Activated CD4-positive, alpha-beta T cell treated with anti-CD3 and anti-CD28 coated beads for 1 hour (primary cell): Measurements from ENCODE around the gene SRP68.
A peak's percentile ranks its signal among the peaks of the same experiment; 100 is the strongest.

Experiments
- DNase-seq: peaks from one replicate; pipeline ENCODE4 v3.0.0-alpha.2; 2020

Gene SRP68

DNA sequence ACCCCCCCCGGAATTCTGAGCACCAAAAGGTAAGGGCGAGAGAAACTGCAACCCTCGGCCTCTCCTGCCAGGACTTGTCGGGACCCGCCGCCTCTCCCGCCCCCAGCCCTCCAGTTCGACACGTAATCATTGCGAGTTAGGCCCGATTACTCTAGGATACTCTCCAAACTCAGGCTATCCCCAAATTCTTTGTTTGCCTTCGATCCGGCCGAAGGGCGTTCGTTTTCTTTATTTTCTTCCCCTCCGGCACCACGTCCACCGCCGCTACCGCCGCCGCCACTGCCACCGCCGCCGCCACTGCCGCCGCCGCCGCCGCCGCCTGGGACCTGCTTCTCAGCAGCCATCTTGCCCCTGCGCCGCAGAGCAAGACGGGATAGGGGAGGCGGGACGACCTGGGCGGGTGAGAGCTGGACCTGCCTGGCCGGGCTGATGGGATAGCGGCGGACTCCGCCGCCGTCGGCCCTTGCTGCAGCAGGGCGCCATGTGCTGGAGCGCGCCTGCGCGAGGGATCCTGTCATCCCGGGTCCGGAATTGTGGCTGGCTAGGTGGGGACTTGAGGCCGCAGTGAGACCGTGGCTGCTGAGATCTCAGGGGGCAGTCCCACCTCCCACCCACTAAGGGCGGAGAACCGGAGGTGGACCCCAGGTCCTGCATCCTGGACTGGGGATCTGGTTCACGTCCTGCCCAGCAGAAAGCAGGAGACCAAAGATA lies at the start of gene SRP68:
TSS of gene SRP68 (minus strand) at position 370 of the 711 bp plus-strand sequence. CDS start at position 344, 26 bp downstream.
- peak; percentile 78 for DNase-seq

DNA sequence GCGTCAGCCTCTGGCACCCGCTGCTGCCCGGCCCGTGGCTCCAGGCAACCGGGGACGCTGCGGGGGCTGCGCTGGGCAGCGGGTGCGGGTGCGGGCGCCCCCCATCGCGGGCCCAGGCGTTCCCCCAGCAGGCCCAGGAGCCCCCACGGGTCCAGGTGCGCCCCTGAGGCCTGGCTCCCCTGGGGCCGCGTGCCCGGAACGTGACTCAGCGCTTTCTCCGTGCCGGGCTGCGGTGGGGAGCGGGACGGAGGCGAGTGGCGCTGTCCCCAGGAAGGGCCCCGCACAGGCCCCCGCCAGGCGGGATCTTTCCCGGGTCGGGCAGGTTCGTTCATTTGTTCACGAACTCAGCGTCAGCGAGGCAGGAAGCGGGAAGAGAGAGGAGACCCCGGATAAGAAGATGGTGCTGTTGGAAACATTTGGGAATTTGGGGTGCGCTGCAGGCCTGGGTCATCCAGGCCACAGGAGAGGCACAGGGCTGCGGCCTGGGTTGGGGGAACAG lies 49.7 kb upstream of the SRP68 start:
- no peak for DNase-seq

DNA sequence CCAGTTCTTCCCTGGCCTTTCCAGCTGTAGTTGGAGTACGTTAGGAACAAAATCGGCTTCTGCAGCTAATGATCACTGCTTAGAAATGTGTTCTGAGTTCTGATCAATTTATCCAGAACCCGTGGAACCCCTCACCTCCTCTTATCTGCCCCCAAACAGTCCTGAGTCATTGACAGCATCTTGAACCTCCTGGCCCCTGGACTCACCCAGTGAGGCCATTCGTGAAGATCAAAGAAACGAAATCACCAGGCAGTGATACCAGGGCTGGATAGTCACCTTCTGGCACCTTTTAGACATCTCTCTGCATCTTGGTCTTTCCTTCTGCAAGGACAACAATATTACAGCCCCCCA lies 48.3 kb upstream of the SRP68 start:
- no peak for DNase-seq

DNA sequence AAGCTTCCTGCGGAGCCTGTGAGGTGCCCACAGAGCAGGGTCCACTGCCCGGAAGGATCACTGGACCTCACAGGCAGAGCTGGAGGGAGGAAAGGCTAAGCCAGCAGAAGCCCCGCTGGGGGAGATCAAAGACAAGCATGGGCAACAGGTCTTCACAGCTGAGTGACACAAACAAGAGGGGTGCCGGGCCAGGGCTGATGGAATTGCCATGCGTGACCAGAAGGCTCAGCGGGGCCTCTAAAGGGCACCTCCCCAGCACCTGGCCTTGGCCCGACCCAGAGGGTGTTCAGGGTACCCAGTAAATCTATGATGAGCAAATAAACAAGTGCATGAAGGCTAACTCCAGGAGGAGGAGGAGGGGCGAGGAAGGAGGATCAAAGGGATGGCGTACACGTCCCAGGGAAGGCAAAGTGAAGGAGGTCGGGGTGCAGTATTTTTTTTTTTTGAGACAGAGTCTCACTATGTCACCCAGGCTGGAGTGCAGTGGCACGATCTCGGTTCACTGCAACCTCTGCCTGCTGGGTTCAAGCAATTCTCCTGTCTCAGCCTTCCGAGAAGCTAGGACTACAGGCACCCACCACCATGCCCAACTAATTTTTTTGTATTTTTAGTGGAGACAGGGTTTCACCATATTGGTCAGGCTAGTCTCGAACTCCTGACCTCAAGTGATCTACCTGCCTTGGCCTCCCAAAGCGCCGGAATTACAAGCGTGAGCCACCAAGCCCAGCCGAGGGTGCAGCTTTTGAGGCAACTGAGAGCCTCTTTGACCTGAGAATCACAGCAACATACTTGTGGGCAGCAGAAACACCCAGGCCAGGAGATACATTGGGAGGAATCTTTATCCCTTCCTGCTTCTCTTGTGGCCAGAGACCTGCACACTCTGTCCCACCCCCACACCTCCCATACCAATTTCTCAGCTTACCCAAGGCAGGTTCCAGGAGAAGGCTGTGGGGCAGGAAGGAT lies 47.4 kb upstream of the SRP68 start:
- DNase-seq: no peak

DNA sequence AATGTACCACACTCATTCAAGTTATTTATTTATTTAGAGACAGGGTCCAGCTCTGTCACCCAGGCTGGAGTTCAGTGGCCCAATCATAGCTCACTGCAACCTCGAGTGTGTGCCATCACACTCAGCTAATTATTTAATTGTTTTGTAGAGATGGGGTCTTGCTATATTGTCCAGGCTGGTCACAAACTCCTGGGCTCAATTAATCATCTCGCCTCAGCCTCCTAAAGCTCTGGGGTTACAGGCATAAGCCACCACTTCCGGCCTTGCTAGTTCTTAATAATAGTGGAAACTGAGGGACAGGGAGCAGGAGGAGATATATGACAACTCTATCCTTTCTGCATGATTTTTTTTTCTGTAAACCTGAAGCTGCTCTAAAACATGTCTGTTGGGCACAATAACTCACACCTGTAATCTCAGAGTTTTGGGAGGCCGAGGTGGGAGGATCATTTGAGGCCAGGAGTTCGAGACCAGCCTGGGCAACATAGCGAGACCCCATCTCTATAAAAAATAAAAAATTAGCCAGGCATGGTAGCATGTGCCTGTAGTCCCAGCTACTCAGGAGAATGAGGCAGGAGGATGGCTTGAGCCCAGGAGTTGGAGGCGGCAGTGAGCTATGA lies 42.9 kb upstream of the SRP68 start:
- no peak for DNase-seq

DNA sequence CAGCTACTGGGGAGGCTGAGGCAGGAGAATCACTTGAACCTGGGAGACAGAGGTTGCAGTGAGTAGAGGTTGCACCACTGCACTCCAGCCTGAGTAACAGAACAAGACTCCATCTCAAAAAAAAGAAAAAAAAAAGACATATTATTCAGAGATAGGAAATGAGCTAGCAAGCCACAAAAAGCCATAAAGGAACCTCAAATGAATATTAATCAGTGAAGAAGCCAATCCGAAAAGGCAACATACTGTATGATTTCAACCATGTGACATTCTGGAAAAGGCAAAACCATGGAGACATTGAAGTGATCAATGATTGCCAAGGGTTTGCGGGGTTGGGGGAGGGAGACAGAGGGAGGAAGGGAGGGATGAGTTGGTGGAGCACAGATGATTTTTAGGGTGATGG lies 39.6 kb upstream of the SRP68 start:
- no peak for DNase-seq

DNA sequence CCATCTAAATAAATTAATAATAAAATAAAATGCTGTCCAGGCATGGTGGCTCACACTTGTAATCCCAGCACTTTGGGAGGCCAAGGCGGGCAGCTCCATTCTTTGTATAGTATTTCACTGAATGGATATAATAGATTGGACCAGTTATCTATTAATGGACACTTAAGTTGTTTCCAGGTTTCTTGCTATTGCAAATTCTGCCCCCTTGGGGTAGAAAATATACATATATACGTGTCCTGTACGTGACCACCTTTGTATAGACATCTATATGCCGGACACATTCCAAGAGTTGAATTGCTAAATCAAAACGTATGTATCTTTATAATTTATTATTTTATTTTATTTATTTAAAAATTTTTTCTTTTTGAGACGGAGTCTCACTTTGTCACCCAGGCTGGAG lies 35.2 kb upstream of the SRP68 start:
- DNase-seq: no peak

DNA sequence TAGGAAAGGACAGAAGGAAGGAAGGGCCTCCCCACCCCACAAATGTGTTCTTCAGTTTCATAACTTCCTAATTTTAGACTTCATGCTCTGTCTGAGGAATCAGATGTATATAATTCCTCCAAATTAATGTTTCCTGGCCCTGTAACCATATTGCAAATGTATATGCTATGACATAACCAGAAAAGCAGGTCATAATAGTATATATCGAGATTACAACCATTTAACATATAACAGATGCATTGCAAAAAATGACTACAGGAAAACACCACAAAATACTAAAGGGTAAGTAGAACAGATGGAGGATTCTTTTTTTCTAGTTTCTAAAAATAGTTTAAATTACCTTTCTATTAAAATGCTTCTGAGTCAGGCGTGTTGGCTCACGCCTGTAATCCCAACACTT lies 34.4 kb upstream of the SRP68 start:
- no peak for DNase-seq

DNA sequence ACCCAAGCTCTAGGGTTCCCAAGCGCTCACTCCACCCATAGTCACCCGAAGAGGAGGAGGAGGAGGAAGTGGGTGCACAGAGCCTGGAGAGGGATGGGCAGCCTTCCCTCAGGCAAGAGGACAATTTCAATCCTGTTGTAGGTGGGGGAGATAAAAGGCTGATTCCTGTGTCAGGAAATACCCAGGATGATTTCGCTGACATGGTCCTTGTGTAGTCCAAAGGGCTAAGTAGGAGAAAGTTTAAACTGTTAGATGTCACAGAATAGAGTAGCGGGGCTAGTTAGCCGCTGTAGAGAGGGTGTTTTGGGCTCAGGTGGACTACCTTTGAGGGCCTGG lies 32.5 kb upstream of the SRP68 start:
- DNase-seq: no peak

DNA sequence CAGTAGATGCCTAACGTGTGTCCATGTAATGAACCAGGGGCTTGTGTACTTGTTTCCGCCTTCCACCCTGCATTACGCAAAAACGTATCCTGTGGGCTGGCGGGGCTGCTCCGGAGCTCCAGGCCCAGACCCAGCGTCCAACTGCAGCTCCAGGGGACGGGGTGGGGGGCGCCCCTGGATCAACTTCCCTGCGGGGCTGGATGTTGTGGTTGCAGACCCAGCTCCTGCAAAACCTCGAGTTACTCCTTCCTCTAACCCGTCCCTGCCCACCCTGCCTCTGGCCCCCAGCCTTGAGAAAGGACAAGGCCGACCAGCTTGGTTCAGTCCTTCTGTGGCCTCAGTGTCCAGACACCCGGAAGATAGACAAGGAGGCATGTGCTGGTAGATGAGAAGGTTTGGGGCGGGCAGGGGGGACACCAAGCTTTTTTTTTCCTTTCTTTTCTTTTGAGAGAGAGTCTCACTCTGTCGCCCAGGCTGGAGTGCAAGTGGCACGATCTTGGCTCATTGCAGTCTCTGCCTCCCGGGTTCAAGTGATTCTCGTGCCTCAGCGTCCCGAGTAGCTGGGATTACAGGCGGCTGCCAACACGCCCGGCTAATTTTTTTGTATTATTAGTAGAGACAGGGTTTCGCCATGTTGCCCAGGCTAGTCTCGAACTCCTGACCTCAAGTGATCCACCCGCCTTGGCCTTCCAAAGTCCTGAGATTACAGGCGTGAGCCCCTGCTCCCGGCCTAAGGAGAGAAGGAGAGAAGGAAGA lies 32.0 kb upstream of the SRP68 start:
- no peak for DNase-seq

DNA sequence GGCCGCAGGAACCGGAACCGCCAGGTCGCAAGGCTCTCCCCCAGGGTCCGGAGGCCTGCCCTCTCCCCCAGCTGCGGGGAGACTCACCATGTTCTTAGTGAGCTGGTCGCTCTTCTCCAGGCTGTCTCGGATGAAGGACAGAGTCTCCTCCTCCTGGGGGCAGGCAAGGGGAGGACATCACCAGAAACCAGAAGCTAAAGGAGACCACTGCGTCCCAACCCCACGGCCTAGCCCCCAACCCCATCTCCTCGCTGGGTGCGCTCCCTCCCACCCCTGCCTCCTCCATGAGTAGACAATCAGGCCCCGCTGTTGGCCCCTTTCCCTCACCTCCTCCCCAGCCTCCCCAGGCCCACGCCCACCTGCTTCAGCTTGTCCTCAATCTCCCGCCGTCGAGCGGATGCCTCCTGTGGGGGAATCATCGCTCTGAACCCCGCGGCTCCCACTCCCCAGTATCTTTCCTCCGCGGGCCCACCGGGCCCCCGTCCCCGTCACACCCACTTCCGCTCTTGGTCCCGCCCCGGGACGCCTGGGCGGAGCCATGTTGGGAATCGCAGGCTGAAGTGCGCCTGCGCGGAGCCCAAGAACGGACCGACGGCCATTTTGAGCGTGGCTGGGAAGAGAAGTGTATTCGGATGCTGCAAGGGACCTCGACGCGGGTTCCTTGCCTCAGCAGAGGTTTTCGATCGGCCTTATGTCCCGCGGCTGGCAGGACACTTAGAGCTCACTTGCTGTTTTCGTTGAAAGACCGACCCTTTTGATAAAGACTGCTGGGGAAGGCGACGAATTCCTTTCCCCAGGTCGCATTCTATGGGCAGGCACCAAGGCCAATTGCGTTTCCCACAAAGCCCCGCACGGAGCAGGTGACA lies 31.2 kb upstream of the SRP68 start, which contains the start of gene EXOC7:
TSS of gene EXOC7 (minus strand) at position 514 of the 866 bp plus-strand sequence. CDS start at position 419, 95 bp downstream.
- DNase-seq: peak; percentile 89

DNA sequence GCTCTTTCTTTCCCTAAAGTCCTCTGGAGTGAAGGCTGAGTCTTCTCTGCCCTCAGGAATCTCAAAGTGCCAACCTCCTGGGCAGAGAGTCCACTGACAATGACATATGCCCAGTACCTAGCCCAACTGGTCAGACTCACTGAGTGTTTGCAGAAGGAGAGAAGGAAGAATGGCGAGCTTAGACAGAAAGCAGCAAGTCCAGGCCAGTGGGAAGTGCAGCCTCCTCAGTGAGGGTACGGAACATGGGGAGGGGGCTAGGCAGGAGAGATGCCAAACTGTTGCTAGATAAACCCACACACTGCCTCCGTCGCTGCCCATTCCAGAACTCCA lies 30.6 kb upstream of the SRP68 start:
- DNase-seq: no peak

DNA sequence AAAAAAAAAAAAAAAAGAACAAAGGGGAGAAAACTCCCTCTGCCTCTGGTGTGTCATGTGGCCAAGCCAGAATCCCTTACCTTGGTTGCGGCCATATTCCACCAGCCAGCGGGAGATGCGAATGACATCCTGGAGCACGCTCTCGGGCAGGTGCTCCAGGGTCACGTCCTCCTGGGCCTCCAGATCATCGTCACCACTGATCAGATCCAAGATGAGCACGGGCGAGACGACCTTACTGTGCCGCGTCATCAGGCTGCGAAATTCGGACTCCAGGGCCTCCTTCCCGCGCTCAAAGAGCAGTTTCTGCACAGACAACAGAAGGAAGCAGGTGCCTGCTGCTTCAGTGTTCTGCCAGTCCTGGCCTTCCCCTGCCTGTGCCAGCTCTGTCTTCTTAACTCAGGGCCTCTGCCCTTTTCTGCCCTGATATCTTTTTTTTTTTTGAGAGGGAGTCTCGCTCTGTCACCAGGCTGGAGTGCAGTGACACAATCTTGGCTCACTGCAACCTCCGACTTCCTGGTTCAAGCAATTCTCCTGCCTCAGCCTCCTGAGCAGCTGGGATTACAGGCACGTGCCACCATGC lies 25.5 kb upstream of the SRP68 start:
- no peak for DNase-seq

DNA sequence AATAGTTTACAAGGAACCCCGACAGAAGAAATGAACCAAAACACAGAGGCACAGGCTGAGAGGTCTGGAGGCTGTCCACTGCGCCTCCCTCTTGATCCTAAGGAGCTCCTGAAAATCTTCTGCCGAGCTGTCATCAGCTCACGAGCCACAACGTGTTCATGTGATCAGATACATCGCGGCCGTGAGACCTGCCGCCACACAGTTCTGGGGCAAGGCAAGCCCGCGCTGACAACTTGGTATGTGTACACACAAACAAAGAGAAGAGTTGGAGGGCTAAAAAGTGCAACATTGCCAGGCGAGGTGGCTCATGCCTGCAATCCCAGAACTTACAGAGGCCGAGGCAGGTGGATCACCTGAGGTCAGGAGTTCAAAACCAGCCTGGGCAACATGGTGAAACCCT lies 23.6 kb upstream of the SRP68 start:
- no peak for DNase-seq

DNA sequence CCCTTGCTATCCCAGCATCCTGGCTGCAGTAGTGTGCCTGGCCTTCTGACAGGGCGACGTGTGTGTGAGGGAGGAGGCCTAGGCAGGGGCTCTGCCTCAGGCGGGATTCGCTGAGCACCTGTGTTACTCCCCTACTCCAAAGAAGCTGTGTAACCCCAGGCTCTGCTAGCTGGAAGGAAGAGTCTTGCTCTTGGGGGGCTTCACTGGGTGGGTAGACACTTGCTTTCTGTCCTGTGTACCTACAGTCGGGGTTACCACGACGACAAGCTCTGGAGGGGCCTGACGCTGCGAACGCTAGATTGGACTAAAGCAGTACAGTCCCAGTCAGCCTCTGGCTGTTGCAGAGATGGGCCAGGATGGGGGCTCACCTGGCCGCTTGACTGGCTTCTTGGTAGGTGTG lies 21.7 kb upstream of the SRP68 start:
- DNase-seq: no peak

DNA sequence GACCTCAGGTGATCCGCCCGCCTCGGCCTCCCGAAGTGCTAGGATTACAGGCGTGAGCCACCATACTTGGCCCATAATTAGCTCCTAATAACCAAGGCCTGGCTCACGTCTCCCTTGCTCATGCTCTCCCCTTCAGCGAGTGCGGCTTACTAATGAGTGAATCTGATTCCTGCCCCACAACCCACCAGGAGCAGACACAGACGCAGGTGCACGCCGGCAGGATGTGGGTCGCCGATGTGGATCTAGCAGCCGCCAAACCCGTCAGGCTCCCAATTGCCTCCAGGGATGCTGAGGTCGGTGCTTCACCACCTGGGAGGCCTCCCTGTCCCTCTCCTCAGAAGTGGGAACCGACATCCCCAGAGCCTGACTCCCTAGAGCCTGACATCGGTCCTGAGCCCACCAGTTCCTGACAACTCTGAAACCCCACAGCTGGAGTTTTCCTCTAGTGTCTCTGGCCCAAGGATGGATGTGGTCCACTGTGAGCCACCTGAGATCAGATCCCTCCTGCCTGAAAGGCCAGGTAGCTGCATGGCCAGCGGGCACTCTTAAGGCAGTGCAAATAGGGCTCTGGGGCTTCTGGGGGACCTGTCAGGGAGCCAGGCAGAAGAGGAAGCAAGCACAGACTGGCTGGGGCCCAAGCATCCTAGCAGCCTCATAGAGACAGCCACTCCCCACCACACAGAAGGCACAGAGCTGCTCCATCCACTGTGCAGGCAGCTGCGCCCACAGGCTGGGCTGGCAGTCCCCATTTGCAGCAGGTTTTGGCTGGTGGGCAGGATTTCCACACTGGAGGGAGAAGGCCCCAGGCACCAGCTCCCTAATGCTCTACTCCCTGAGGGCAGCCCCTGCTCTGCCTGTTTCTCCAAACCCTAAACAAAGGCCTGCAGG lies 20.5 kb upstream of the SRP68 start:
- DNase-seq: no peak

DNA sequence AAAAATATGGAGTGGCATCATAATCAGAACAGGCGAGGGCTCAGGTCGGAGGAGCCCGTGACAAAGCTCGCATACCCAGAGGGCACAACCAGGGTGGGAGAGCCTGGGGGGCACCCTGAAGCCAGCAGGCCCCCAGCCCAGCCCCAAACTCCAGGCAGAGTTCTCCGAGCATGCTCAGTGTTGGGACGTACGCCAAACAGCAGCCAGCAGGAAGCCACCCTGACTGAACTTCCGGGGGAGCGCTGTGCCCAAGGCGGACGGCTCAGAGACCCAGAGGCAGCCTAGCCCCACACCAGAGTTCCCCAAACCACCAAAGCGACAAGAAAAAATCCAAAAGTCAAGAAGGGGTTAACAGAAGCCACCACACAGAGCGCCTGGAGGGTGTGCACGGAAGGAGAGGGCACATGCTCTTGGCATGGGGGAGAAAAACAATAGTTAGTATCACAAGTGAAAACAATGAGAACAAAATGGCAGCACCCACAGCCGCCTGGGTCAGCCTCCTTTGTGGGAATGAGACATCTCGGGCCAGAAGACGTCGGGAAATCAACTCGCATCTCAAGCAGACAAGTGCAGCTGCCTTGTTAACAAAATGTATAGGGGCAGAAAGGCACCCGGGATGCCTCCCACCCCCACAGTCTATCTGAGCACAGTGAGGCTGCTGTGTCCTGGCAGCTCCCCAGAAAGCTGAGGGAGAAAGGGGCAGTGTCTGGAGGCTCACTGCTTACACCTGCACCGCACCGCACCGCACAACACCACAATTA lies 19.4 kb upstream of the SRP68 start:
- DNase-seq: no peak

DNA sequence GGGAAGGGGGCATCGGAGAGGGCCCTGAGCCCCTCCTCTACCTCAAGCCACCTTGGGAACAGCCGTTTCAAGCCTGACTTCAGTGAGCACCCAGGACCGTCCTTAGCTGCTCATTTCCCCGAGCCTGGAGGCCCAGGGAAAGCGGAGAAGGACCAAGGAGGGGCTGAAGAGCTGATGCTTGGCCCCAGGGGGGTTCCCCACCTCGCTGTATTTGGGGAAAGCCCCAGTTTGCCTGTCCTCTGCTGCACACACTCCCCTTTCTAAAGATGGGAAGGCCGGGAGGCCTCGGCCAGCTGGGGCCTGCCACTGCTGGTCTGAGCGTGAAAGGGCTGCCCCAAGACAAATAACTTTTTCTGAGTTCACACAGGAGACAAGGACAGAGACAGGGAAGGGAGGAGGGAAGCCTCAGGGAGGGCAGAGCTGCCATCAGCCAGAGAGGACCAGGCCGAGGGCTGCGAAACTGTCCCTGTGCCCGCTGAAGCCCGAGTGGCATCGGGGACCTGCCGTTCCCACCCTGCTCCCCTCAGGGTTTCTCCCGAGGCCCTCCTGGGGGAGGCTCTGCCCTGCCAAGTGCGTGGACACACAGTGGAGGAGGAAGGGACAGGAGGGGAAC lies 18.3 kb upstream of the SRP68 start:
- no peak for DNase-seq
